GM23338 (cell line): ENCODE data around the gene PDYN. TPM values are rescaled to one million over a fixed set of nuclear protein-coding genes. Genes with fewer than 3 reads are reported as not detected.

Experiments used
- ATAC-seq: fragments of 200-7000 bp; cut with Tn5 transposase; 3 replicates; pipeline ENCODE4 v1.9.1; 2020
- DNase-seq: peaks from one replicate; pipeline ENCODE4 v3.0.0-alpha.2; 2015; ENCODE audit warnings: low spot score
- H2AFZ ChIP-seq: fragments of 200-600 bp; sonication (generic); 2 replicates; pipeline ENCODE4 v1.8.0; 2016; ENCODE audit warnings: antibody characterized with exemption, mild to moderate bottlenecking, moderate library complexity
- H3F3A ChIP-seq: fragments of 200-600 bp; sonication (generic); replicated peaks from 2 replicates; pipeline ENCODE4 v1.8.0; 2017; ENCODE audit warnings: antibody characterized with exemption, mixed run types, low read depth
- H3K27ac ChIP-seq: fragments of 200-600 bp; sonication (generic); 2 replicates; pipeline ENCODE4 v1.6.1; 2016; ENCODE audit warnings: low read depth
- H3K27me3 ChIP-seq: fragments of 200-600 bp; sonication (generic); 2 replicates; pipeline ENCODE4 v1.8.0; 2016; ENCODE audit warnings: mild to moderate bottlenecking, mixed run types, moderate library complexity; ENCODE audit not compliant: insufficient read depth
- H3K36me3 ChIP-seq: fragments of 200-600 bp; sonication (generic); 2 replicates; pipeline ENCODE4 v1.8.0; 2016; ENCODE audit warnings: mild to moderate bottlenecking; ENCODE audit not compliant: insufficient read depth
- H3K4me1 ChIP-seq: fragments of 200-600 bp; sonication (generic); 2 replicates; pipeline ENCODE4 v1.8.0; 2016; ENCODE audit warnings: mild to moderate bottlenecking, moderate library complexity; ENCODE audit not compliant: insufficient read depth
- H3K4me2 ChIP-seq: fragments of 200-600 bp; sonication (generic); 2 replicates; pipeline ENCODE4 v1.7.1; 2017; ENCODE audit warnings: mixed run types
- H3K4me3 ChIP-seq: fragments of 200-600 bp; sonication (generic); 2 replicates; pipeline ENCODE4 v1.6.1; 2016; ENCODE audit warnings: mixed run types
- H3K79me2 ChIP-seq: fragments of 200-600 bp; sonication (generic); replicated peaks from 2 replicates; pipeline ENCODE4 v1.8.0; 2017; ENCODE audit warnings: mild to moderate bottlenecking; ENCODE audit not compliant: insufficient read depth
- H3K9me2 ChIP-seq: fragments of 200-600 bp; sonication (generic); 2 replicates; pipeline ENCODE4 v1.8.0; 2017; ENCODE audit not compliant: insufficient read depth
- H4K20me1 ChIP-seq: fragments of 200-600 bp; sonication (generic); replicated peaks from 2 replicates; pipeline ENCODE4 v1.8.0; 2017; ENCODE audit warnings: mild to moderate bottlenecking; ENCODE audit not compliant: insufficient read depth
- H3K27ac Mint-ChIP-seq: 2 replicates; pipeline ENCODE4 v1.8.0; 2020; ENCODE audit warnings: inconsistent platforms, mild to moderate bottlenecking, moderate library complexity, mixed read lengths
- H3K27me3 Mint-ChIP-seq: 3 replicates; pipeline ENCODE4 v1.8.0; 2022; ENCODE audit warnings: low read depth, mild to moderate bottlenecking, moderate library complexity, mixed read lengths, inconsistent platforms; ENCODE audit not compliant: insufficient read depth, poor library complexity
- H3K36me3 Mint-ChIP-seq: 3 replicates; pipeline ENCODE4 v1.8.0; 2021; ENCODE audit warnings: low read depth, mild to moderate bottlenecking, inconsistent platforms, moderate library complexity, mixed read lengths
- H3K4me1 Mint-ChIP-seq: 3 replicates; pipeline ENCODE4 v1.8.0; 2020; ENCODE audit warnings: mild to moderate bottlenecking, inconsistent platforms, mixed read lengths
- H3K4me3 Mint-ChIP-seq: 3 replicates; pipeline ENCODE4 v1.8.0; 2021; ENCODE audit warnings: moderate library complexity, mild to moderate bottlenecking, inconsistent platforms, mixed read lengths
- H3K9me3 Mint-ChIP-seq: 3 replicates; pipeline ENCODE4 v1.8.0; 2020; ENCODE audit warnings: moderate library complexity, mild to moderate bottlenecking, inconsistent platforms, mixed read lengths
- CREB1 ChIP-seq: fragments of 250-450 bp; sonication (Bioruptor Pico); IDR thresholded peaks from 2 replicates; pipeline ENCODE4 v1.5.0; 2020; ENCODE audit warnings: low read depth, mild to moderate bottlenecking, moderate library complexity
- CTCF ChIP-seq, 2 experiments: fragments of 200-600 bp in 1 of 2; sonication (generic) in 1 of 2; conservative IDR thresholded peaks; 2 replicates each; pipeline versions ENCODE4 v1.5.1 to v1.6.1; 2016 to 2017; ENCODE audit warnings: antibody characterized with exemption in 2 of 2, low read depth in 2 of 2, mild to moderate bottlenecking in 2 of 2, moderate library complexity in 1 of 2
- ETS1 ChIP-seq: IDR thresholded peaks from 2 replicates; pipeline ENCODE4 v1.6.1; 2016; ENCODE audit warnings: antibody characterized with exemption
- EZH2 ChIP-seq: fragments of 200-600 bp; sonication (generic); IDR thresholded peaks from one replicate; pipeline ENCODE4 v1.8.0; 2017; ENCODE audit warnings: antibody characterized with exemption, mild to moderate bottlenecking, low read depth; ENCODE audit not compliant: unreplicated experiment
- EZH2phosphoT487 ChIP-seq: fragments of 200-600 bp; sonication (generic); IDR thresholded peaks from one replicate; pipeline ENCODE4 v1.8.1; 2018; ENCODE audit warnings: antibody characterized with exemption; ENCODE audit not compliant: unreplicated experiment
- JUNB ChIP-seq: IDR thresholded peaks from one replicate; pipeline ENCODE4 v1.6.1; 2016; ENCODE audit warnings: antibody characterized with exemption; ENCODE audit not compliant: unreplicated experiment
- NANOG ChIP-seq: IDR thresholded peaks from 2 replicates; pipeline ENCODE4 v1.6.1; 2016; ENCODE audit warnings: antibody characterized with exemption, borderline replicate concordance
- REST ChIP-seq: IDR thresholded peaks from one replicate; pipeline ENCODE4 v1.6.1; 2018; ENCODE audit warnings: antibody characterized with exemption; ENCODE audit not compliant: unreplicated experiment
- STAT1 ChIP-seq: IDR thresholded peaks from one replicate; pipeline ENCODE4 v1.6.1; 2016; ENCODE audit warnings: antibody characterized with exemption; ENCODE audit not compliant: unreplicated experiment
- ZNF114 ChIP-seq: fragments of 250-450 bp; sonication (Bioruptor Pico); IDR thresholded peaks from 2 replicates; pipeline ENCODE4 v1.5.0; 2020; ENCODE audit warnings: mild to moderate bottlenecking, moderate library complexity
- ZNF331 ChIP-seq: fragments of 250-450 bp; sonication (Bioruptor Pico); IDR thresholded peaks from 2 replicates; pipeline ENCODE4 v1.5.0; 2020; ENCODE audit warnings: low read depth, mild to moderate bottlenecking, moderate library complexity
- polyA plus RNA-seq: library from polyadenylated mRNA; unstranded; fragments of >200 nt; fragmentation: Nextera tagmentation; extraction: Ambion mirVana; gene quantifications from 2 replicates; pipeline ENCODE4 v1.2.1, GENCODE V29; 2016
- total RNA-seq: library from RNA; depleted of rRNA; stranded (reverse); fragments of >200 nt; shearing (Covaris generic); gene quantifications from 2 replicates; pipeline ENCODE4 v1.2.3, GENCODE V29; 2014

The PDYN gene
- total and polyA plus RNA-seq, 2 experiments from 2014 or later, result 0.21 to 0.24 TPM

GRCh38 chr20:2002365-2002764, 8.5 kb upstream of the PDYN start:
- Histone ChIP-seq H3K27me3 (peaks cover 6% of the 10 kb centered on the region), H3F3A (no peaks in the 10 kb centered on the region), H3K27ac (no peak overlapping the region), H3K4me2 (no peak overlapping the region), H3K36me3 (no peaks in the 10 kb centered on the region), H2AFZ (no peak overlapping the region), H4K20me1 (no peaks in the 10 kb centered on the region), H3K4me3 (no peak overlapping the region), H3K79me2 (no peaks in the 10 kb centered on the region), H3K9me2 (no peaks in the 10 kb centered on the region), H3K4me1 (peaks cover 14% of the 10 kb centered on the region; the same call in 1 of the 2 replicates)
- no peak for DNase-seq
- Mint-ChIP-seq H3K27ac (no peak overlapping the region), H3K4me3 (no peak overlapping the region), H3K36me3 (no peaks in the 10 kb centered on the region), H3K4me1 (peaks cover 15% of the 10 kb centered on the region), H3K9me3 (no peaks in the 10 kb centered on the region), H3K27me3 (peaks cover 24% of the 10 kb centered on the region)
- no peak for TF ChIP-seq CREB1 (CRISPR knock-in tag)
- no peak for TF ChIP-seq ETS1
- ATAC-seq, result no peak

- Histone ChIP-seq H3K27ac (no peak overlapping the region), H3K4me3 (no peak overlapping the region), H4K20me1 (no peaks in the 10 kb centered on the region), H2AFZ (no peak overlapping the region), H3K79me2 (no peaks in the 10 kb centered on the region), H3K27me3 (no peaks in the 10 kb centered on the region), H3K9me2 (no peaks in the 10 kb centered on the region), H3K4me2 (no peak overlapping the region), H3K36me3 (no peaks in the 10 kb centered on the region), H3K4me1 (peaks cover 10% of the 10 kb centered on the region; the same call in 1 of the 2 replicates), H3F3A (no peaks in the 10 kb centered on the region)
- H3K27ac Mint-ChIP-seq, result no peak overlapping the region
- no peak for ATAC-seq
- peaks cover 22% of the 10 kb centered on the region for H3K27me3 Mint-ChIP-seq
- no peaks in the 10 kb centered on the region for H3K9me3 Mint-ChIP-seq
- no peaks in the 10 kb centered on the region for H3K36me3 Mint-ChIP-seq
- peaks cover 11% of the 10 kb centered on the region for H3K4me1 Mint-ChIP-seq
- H3K4me3 Mint-ChIP-seq, result no peak overlapping the region
- no peak for DNase-seq
- TF ChIP-seq REST (no peak), CREB1 (CRISPR knock-in tag) (no peak), JUNB (no peak), ZNF331 (CRISPR knock-in tag) (no peak), ZNF114 (CRISPR knock-in tag) (no peak), ETS1 (no peak), EZH2phosphoT487 (no peak), EZH2 (no peak), CTCF (conservative IDR thresholded peaks at IDR 0.05; ENCODE audit: low read depth in 2 of 2) (no peak), STAT1 (no peak), NANOG (no peak)
Observed at GRCh38 chr20:2001119-2001518, 7.3 kb upstream of the PDYN start.
